T47D (cell line): ENCODE results near the gene SRGAP2B.
A peak's percentile ranks its signal among the peaks of the same experiment; 100 is the strongest.
"Not testable (repeated sequence)": the region's sequence is repeated elsewhere in the genome, so short reads cannot be mapped to it uniquely, and the experiment has no call there.

Experiments used
- DNase-seq, 2 experiments: peaks; one replicate each; pipeline versions ENCODE4 v3.0.0 to v3.0.0-alpha.2; 2011 to 2012; ENCODE audit warnings: low read depth in 1 of 2, low spot score in 1 of 2
- in situ Hi-C: cut with HindIII; loops from 2 replicates; pipeline ENCODE4 v1.10.0; 2016; ENCODE audit warnings: low sequenced_read_pairs, low pct_unique_long_range_greater_than_20kb

The SRGAP2B gene

DNA sequence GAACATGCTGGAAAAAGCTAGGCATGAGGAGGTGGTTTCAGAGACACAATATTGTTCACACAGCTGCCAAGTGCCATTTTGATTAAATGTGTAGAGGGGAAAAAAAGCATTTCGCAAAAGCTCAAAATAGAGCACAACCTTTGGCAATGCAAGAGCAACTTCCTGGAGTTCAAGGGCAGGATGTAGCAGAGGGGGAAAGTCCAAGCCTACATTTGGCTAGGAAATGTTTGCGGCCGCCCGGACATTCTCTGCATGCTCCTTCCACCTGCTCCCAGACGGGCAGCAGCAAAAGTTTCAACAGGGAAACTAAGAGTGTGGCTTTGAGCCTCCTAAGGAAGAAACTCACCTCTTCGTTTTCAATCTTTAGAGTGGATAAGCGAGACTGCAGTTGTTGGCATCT, 202.1 kb downstream of the SRGAP2B start:
- in situ Hi-C loops, DNase-seq: not testable (repeated sequence)

DNA sequence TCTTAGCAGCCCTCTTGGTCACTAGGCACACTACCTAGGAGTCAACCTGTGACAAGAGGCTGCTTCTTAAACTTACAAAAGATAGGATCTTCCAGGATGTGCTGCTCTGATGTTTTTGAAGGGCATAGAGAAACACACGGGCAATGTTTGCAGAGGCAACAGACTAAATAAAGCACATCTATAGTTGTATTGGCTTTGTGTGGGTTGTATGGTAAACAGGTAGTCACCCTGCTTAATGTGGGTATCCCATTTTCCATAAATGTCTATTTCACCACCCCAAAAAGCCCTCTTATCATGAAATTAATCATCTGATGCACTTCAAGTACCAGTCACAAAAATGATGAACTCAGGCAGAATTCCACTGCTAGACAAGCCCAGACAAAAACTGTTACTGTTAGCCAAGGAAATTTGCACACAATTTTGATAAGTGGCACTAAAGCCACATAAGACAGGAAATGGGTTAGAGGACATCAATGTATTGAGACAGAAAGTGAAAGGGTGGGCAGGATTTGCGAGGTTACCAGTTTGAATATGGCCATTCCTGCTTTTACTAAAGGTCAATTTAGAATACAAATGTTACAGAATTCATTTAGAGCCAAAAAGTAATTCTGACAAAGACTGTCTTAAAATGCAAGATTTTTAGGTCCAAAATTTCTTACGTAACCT, 205.5 kb downstream of the SRGAP2B start:
- in situ Hi-C loops, DNase-seq: not testable (repeated sequence)

DNA sequence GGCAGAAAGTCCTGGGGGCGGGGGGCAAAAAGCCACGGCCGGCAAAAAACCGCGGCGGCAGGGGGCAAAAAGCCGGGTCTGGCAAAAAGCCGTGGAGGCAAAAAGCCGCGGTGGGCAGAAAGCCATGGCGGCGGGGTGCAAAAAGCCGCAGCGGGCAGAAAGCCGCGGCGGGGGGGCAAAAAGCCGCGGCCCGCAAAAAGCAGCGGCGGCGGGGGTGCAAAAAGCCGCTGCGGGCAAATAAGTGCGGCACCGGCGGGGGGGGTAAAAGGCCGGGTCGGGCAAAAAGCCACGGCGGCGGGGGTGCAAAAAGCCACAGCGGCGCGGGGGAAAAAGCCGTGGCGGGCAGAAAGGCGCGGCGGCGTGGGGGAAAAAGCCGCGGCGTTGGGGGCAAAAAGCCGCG, 212.1 kb downstream of the SRGAP2B start:
- DNase-seq = peak in 1 of 2 experiments; percentile 4
- in situ Hi-C loops = not testable (repeated sequence)

DNA sequence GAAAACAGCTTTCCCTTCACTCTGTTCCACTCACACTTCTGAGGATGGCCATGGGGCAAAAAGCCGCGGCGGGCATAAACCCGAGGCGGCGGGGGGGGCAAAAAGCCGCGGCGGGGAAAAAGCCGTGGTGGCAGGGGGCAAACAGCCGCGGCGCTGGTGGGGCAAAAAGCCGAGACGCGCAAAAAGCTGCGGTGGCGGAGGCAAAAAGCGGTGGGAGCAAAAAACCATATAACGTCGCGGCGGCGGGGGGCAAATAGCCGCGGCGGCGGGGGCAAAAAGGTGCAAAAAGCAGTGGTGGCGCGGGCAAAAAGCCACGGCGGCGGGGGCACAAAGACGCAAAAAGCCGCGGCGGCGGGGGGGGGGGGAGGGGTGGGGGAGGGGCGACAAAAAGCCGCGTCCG, 212.8 kb downstream of the SRGAP2B start:
- DNase-seq, in situ Hi-C loops: not testable (repeated sequence)

DNA sequence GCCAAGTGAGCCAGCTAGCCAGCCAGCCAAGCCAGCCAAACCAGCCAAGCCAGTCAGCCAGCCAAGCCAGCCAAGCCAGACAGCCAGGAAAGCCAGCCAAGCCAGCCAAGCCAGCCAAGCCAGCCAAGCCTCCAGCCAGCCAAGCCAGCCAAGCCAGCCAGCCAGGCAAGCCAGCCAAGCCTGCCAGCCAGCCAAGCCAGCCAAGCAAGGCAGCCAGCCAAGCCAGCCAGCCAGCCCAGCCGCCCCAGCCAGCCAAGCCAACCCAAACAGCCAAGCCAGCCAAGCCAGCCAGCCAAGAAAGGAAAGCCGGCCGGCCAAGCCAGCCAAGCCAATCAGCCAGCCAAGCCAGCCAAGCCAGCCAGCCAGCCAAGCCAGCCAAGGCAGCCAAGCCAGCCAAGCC, 236.5 kb downstream of the SRGAP2B start:
- in situ Hi-C loops, DNase-seq: not testable (repeated sequence)
